22Rv1 (cell line): ENCODE results near the gene IQCB1.

Experiments used
- CTCF ChIP-seq: fragments of 450-650 bp; IDR thresholded peaks from 2 replicates; pipeline ENCODE4 v1.5.1; 2017; ENCODE audit warnings: mild to moderate bottlenecking
- ZFX ChIP-seq: fragments of 450-650 bp; IDR thresholded peaks from 2 replicates; pipeline ENCODE4 v1.6.1; 2017; ENCODE audit warnings: antibody characterized with exemption, borderline replicate concordance

GRCh38 chr3:121750087-121750415 lies 84.8 kb downstream of the IQCB1 start:
- TF ChIP-seq CTCF, result no peak
- TF ChIP-seq ZFX, result no peak
